Erythroblast (primary cell): ENCODE results near the gene ADNP.

Experiments
- GATA1 ChIP-seq: IDR thresholded peaks from 2 replicates; pipeline ENCODE4 v1.6.1; 2011; ENCODE audit warnings: low read depth, mild to moderate bottlenecking, control low read depth, low read length, moderate library complexity
- POLR2A ChIP-seq: IDR thresholded peaks from 2 replicates; pipeline ENCODE4 v1.6.1; 2011; ENCODE audit warnings: mild to moderate bottlenecking, low read length

- TF ChIP-seq POLR2A (peak; percentile 11), GATA1 (no peak)
These were observed 10.2 kb downstream of the ADNP start for GRCh38 chr20:50920997-50921396.
